ENCODE results near the gene UGCG.

DNA sequence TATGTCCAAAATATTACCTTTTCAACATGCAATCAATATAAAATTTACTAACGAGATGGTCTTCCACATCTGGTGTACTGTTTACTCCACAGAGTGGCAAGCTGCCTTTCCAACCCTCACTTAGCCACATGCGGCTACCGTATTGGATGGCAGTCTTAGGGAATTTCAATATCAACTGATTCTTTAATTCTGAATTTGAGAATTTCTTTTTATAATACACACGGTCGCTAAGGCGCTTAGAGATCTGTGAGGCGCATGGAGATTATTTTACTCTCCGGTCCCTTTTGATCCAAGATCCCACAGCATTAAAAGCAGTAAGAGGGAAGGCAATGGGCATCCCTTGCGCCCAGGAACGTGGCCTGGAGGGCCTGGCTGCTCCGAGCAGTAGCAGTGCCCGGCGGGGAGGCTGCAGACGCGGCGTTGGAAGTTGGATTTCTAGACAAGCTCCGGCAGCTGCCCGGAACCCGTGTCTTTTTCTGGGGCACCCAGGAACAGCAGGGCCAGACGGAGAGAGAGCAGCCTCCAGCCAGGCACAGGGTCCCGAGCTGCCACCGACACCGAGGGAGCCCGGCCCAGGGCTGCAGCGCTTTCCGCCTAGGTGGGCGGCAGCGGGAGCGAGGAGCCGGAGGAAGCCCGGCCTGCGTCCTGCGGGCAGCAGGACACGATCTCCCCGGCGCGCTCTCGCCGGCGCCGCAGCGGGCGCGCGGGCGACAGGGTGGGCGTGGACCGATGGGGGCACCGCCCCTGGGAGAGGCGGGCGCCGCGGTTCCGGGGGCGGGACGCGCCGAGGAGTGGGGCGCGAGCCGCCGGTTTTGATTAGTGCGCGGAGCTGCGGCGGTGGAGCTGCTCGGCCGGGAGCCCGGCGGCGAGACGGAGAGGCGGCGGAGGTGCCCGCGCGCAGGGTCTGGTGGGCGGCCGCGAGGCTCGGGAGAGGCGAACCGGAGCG lies at the start of gene UGCG:
- TF ChIP-seq POLR2A (IDR thresholded peaks at IDR 0.05) (peak; percentile 97), EP300 (IDR thresholded peaks at IDR 0.05; ENCODE audit: low read depth) (no peak)
- TF ChIP-seq, protein P1, sequence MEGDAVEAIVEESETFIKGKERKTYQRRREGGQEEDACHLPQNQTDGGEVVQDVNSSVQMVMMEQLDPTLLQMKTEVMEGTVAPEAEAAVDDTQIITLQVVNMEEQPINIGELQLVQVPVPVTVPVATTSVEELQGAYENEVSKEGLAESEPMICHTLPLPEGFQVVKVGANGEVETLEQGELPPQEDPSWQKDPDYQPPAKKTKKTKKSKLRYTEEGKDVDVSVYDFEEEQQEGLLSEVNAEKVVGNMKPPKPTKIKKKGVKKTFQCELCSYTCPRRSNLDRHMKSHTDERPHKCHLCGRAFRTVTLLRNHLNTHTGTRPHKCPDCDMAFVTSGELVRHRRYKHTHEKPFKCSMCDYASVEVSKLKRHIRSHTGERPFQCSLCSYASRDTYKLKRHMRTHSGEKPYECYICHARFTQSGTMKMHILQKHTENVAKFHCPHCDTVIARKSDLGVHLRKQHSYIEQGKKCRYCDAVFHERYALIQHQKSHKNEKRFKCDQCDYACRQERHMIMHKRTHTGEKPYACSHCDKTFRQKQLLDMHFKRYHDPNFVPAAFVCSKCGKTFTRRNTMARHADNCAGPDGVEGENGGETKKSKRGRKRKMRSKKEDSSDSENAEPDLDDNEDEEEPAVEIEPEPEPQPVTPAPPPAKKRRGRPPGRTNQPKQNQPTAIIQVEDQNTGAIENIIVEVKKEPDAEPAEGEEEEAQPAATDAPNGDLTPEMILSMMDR (IDR thresholded peaks at IDR 0.05): peak in 1 of 5 experiments; percentile 15

Measured in transverse colon (tissue), 3 donors.